Measurements from ENCODE around the gene ATP13A4.

Gene ATP13A4

DNA sequence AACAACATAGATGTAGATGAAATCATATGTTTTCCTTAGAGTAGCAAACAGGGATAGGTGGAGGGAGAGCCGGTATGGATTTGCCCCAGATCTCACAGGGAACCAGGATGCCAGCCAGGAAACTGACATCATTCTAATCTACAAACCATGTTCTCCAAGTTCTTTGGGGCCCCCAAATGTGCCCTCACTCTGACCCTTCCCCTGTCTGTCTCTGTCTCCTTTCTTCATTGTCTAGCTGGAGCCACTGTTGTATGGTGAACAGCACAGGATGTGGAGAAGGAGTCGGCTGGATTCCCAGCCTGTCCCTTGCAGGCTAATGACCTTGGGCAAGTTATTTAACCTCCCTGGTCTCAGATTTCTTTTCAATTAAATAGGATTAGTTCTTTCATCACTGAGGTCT is 177.1 kb downstream of the ATP13A4 start:
- H3K27me3 Mint-ChIP-seq = peaks cover 4 to 18% of the 10 kb centered on the region in 2 donors
- no peak for DNase-seq
- no peaks in the 10 kb centered on the region for H3K36me3 Mint-ChIP-seq
- no peaks in the 10 kb centered on the region for H3K4me1 Mint-ChIP-seq
- H3K27ac Mint-ChIP-seq = no peak overlapping the region
- peaks cover 0 to 2% of the 10 kb centered on the region in 2 donors for H3K9me3 Mint-ChIP-seq
- H3K4me3 Mint-ChIP-seq = no peak overlapping the region
- ATAC-seq (replicated peaks) = no peak

DNA sequence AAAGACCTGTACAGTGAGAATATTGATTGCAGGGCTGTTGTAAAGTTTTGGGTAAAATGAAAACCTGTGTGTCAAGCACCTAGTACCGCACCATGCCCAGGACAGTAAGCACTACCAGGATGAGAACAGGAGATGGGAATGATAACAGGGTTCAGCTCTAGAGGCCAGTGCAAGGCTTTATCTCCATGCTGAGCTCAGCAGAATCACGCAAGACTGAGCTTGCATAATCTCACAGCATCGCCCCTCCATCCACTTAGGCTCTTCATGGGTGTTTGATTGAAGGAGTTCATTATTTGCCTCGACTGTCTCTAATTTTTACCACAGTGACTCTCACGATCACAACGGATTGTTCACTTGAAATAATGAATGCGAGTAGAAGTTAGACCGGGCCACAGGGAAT is 179.1 kb downstream of the ATP13A4 start:
- DNase-seq (no peak), ATAC-seq (replicated peaks) (no peak)
- Mint-ChIP-seq H3K9me3 (peaks cover 0 to 2% of the 10 kb centered on the region in 2 donors), H3K36me3 (no peaks in the 10 kb centered on the region), H3K27ac (no peak overlapping the region), H3K27me3 (peaks cover 4 to 18% of the 10 kb centered on the region in 2 donors), H3K4me1 (no peaks in the 10 kb centered on the region), H3K4me3 (no peak overlapping the region)

- no peak for ATAC-seq (replicated peaks)
- no peak overlapping the region for H3K4me3 Mint-ChIP-seq
- no peaks in the 10 kb centered on the region for H3K9me3 Mint-ChIP-seq
- no peak for DNase-seq
- peaks cover 4 to 18% of the 10 kb centered on the region in 2 donors for H3K27me3 Mint-ChIP-seq
- H3K27ac Mint-ChIP-seq = no peak overlapping the region
- H3K36me3 Mint-ChIP-seq = no peaks in the 10 kb centered on the region
- no peaks in the 10 kb centered on the region for H3K4me1 Mint-ChIP-seq
These were observed 181.9 kb downstream of the ATP13A4 start for GRCh38 chr3:193372783-193373182.

DNA sequence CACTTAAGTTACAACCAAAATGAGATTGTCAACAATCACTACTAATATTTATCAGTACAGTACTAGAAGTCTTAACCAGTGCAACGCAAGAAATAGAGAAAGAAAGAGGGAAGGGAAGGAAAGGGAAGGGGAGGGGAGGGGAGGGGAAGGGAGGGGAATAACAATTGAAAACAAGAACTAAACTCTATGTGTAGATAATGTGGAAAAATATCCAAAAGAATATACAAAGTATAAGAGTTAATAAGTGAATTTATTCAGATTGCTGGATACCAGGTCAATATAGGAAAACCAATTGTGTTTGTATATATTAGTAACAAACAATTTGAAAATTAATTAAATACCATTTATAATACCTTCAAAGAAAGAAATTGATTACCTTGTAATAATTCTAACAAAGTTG is 186.8 kb downstream of the ATP13A4 start:
- DNase-seq (no peak), ATAC-seq (replicated peaks) (no peak)
- H3K27me3 Mint-ChIP-seq = no peaks in the 10 kb centered on the region
- H3K4me3 Mint-ChIP-seq = no peak overlapping the region
- no peaks in the 10 kb centered on the region for H3K4me1 Mint-ChIP-seq
- no peaks in the 10 kb centered on the region for H3K9me3 Mint-ChIP-seq
- H3K27ac Mint-ChIP-seq = no peak overlapping the region
- no peaks in the 10 kb centered on the region for H3K36me3 Mint-ChIP-seq

DNA sequence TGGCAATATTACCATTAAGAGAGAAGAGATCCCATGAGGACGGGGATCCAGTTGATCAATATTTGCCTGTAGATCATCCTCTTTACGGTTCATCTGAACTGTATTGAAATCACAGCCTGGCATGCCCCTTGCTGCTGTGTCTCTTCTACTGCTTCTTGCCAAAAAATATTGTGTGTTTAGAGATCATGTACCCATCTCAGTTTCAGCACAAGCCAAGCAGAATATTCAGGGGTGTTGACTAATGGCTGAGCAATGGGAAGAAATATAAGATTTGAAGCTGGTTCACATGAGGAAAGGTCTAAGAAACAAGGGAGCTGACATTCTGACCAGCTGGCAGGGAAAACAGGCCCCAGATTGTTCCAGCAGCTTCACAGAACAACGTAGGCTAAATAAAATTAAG is 197.4 kb downstream of the ATP13A4 start:
- Mint-ChIP-seq H3K4me1 (no peaks in the 10 kb centered on the region), H3K36me3 (no peaks in the 10 kb centered on the region)

GRCh38 chr3:193354423-193354822 is 200.3 kb downstream of the ATP13A4 start:
- no peaks in the 10 kb centered on the region for H3K4me1 Mint-ChIP-seq

More for the DNA sequence above, 197.4 kb downstream of the ATP13A4 start:
- no peak for DNase-seq
- Mint-ChIP-seq H3K27ac (no peak overlapping the region), H3K27me3 (no peaks in the 10 kb centered on the region), H3K9me3 (no peaks in the 10 kb centered on the region), H3K4me3 (no peak overlapping the region)
- ATAC-seq (replicated peaks) = no peak

More at GRCh38 chr3:193354423-193354822, 200.3 kb downstream of the ATP13A4 start:
- H3K36me3 Mint-ChIP-seq = no peaks in the 10 kb centered on the region
- no peak overlapping the region for H3K4me3 Mint-ChIP-seq
- H3K27me3 Mint-ChIP-seq = no peaks in the 10 kb centered on the region
- ATAC-seq (replicated peaks) = no peak
- no peak for DNase-seq
- no peaks in the 10 kb centered on the region for H3K9me3 Mint-ChIP-seq
- no peak overlapping the region for H3K27ac Mint-ChIP-seq
